ENCODE data around the gene PDK3.

The PDK3 gene

DNA sequence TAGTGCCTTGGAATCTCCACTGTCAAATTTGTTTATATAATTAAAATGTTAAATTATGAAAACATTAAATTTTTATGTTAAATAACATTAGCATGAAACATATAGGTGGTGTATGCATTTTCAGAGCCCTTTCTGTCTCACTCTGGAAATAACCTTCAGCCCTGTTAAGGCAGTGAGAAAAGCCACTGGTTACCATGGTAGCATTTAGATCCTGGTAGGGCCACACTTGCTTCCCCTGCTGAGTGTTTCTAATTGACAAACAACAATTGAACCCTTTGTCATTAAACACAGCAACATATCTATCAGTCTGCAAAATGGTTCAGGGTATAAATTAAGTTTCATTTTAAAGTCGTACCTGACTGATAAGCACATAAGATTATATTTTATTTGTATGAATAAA is 63.5 kb downstream of the PDK3 start:
- in situ Hi-C loops (cut with MboI; ENCODE audit: low pct_unique_long_range_greater_than_20kb, low sequenced_read_pairs), result no loop called here
- DNase-seq, result no peak

- no peak for DNase-seq
- in situ Hi-C loops (cut with MboI; ENCODE audit: low pct_unique_long_range_greater_than_20kb, low sequenced_read_pairs), result no loop called here
These were observed 71.5 kb downstream of the PDK3 start for GRCh38 chrX:24536551-24536950.

DNA sequence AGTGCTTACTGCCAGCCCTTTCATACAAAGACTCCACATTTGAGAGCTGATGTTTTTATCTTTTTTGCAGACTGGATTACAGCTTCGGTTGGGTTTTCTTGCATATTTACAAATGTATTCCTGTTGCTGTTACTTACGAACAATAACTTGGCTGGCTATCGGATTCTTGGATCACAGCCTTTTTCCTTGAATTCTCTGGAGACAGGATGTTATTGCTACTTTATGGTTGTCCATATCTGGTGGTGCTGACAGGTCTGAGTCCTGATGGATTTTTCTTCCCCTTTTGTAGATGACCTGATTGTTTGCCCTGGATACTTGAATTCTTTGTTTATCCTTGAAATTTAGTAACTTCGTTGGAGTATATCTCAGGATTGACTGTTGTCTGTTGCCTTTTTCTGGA is 77.7 kb downstream of the PDK3 start:
- DNase-seq, result no peak
- in situ Hi-C loops (cut with MboI; ENCODE audit: low pct_unique_long_range_greater_than_20kb, low sequenced_read_pairs), result no loop called here

DNA sequence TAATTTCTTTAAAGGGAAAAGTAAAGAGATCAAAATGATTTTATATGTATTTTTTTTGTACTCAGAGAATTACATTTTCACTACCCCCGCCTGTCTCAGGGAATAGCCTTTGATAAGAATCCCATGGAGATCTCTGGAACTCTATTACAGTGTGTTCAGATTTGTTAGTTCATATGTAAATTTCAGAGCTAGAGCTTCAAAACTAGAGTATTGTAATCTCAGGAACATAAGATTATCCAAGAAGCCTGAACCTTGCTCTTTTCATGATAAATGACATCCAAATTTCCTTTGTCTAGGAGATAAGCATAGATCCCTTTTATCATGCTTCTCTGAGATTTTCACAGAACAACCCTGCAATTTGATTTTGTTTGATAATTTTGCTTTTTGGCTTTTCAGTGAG is 82.9 kb downstream of the PDK3 start:
- in situ Hi-C loops (cut with MboI; ENCODE audit: low pct_unique_long_range_greater_than_20kb, low sequenced_read_pairs), result no loop called here
- DNase-seq, result no peak

DNA sequence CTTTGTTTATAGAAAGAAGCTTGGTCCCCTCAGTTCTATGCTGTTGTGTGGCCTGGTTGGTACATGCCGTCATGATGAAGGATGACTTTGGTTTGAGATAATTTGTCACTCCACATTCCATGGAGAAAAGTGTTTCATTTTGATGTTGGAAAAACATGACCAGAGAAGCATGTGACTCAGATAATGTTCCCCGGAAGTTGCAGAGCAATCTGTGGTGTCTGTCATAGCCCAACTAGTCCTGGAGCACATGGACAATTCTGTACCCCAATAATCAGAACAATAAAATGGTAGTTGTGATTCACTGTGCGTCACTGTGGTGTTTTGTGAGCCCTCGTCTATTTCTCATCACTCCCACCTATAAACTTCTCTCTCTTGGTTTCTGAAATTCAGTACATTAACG is 85.1 kb downstream of the PDK3 start:
- no peak for DNase-seq
- in situ Hi-C loops (cut with MboI; ENCODE audit: low pct_unique_long_range_greater_than_20kb, low sequenced_read_pairs), result no loop called here

DNA sequence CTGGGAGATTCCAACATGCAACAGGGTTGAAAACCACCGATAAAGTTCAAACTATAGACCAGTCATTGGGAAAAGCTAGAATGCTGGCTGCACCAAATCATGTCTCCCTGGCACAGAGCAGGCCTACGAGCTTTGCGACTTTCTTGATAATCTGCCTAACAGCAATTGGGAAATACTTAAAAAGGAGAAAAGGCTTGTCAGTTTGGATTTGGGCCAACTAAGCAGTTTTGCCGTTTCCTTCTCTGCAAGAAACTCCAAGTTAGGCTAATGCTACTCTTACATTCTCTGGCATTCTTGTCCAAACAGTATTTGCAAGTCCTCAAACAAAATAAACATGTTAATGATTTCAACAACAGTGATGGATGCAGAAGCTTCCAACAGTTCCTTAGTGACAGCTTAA is 87.9 kb downstream of the PDK3 start:
- in situ Hi-C loops (cut with MboI; ENCODE audit: low pct_unique_long_range_greater_than_20kb, low sequenced_read_pairs), result no loop called here
- DNase-seq, result no peak

DNA sequence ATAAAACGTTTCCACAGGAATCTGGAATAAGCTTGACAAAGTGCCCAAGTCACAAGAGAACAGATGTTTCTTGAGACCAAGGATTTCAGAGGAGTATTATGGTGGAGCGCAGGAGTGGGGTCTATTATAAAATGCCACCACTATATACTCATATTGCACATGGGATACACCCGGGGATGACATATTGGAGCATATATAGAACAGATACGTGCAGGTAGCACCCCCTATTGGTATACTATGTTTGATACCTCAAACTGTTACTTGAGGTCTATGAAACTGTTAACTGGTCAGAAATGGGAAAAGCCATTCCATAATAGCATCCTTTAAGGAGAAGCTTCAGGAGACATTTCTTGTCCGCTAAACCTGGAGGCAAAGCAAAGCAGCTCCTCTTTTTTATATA is 96.0 kb downstream of the PDK3 start:
- peak; percentile 57 for DNase-seq
- in situ Hi-C loops (cut with MboI; ENCODE audit: low pct_unique_long_range_greater_than_20kb, low sequenced_read_pairs), result no loop called here

GRCh38 chrX:24563291-24564010 is 98.4 kb downstream of the PDK3 start:
- in situ Hi-C loops (cut with MboI; ENCODE audit: low pct_unique_long_range_greater_than_20kb, low sequenced_read_pairs), result no loop called here
- no peak for DNase-seq

GRCh38 chrX:24566240-24566639 is 101.2 kb downstream of the PDK3 start:
- no peak for DNase-seq
- in situ Hi-C loops (cut with MboI; ENCODE audit: low pct_unique_long_range_greater_than_20kb, low sequenced_read_pairs), result no loop called here

DNA sequence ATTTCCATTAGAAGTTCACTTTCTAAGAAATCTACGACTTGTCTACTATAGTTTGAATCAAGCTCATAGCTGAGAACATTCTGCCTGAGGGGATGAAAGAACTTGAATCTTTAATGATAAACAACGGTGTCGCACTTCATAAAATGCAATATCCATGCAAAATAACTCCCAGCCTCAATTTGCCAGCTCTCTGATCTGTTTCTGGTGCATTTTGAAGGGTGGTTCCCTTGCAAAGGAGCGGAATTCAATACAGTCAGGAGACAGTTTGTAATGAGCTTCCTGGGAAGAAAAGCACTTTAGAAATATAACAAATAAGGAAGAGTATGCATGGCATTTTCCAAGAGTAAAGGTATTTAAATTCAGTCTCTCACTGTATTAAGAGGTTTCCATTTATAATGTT is 102.1 kb downstream of the PDK3 start:
- in situ Hi-C loops (cut with MboI; ENCODE audit: low pct_unique_long_range_greater_than_20kb, low sequenced_read_pairs), result no loop called here
- no peak for DNase-seq

- in situ Hi-C loops (cut with MboI; ENCODE audit: low pct_unique_long_range_greater_than_20kb, low sequenced_read_pairs), result no loop called here
- DNase-seq, result no peak
These were observed 109.7 kb downstream of the PDK3 start for GRCh38 chrX:24574743-24575142.

- in situ Hi-C loops (cut with MboI; ENCODE audit: low pct_unique_long_range_greater_than_20kb, low sequenced_read_pairs), result no loop called here
- DNase-seq, result no peak
These were observed 110.4 kb downstream of the PDK3 start for GRCh38 chrX:24575496-24575895.

DNA sequence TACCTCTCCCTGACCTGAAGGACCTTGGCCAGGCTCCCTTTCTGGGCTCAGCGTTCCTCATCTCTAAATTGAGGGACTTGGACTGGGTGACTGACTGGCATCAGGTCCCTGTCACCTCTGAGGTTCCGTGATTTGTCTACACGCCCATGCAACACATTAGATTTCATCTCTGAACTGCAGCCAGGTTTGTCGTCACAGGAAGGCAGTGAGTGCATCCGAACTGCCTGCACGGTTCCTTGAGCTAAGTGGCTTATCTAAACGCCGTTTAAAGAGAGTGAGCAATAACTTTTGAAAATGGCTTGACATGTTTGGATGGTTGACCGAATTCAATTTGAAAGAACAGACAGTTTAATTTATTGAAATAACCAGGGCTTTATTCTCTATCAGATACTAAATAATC is 112.0 kb downstream of the PDK3 start:
- DNase-seq, result no peak
- in situ Hi-C loops (cut with MboI; ENCODE audit: low pct_unique_long_range_greater_than_20kb, low sequenced_read_pairs), result no loop called here
